Left lung (tissue), 10 donors: ENCODE results near the gene ZBTB22. TPM values are rescaled to one million over a fixed set of nuclear protein-coding genes. Genes with fewer than 3 reads are reported as not detected.

Source experiments
- ATAC-seq: fragments of 200-7000 bp; cut with Tn5 transposase; one replicate; pipeline ENCODE4 v1.9.1; 2020; ENCODE audit warnings: moderate library complexity
- DNase-seq, 4 donors: peaks; one replicate each; pipeline ENCODE4 v3.0.0-alpha.2; 2013 to 2020
- H3K27ac ChIP-seq, 2 donors: fragments of 200-600 bp; sonication (generic) in 1 of 2; one replicate each; pipeline versions ENCODE4 v1.5.0 to v1.8.0; 2020 to 2021
- H3K27me3 ChIP-seq, 2 donors: fragments of 200-600 bp; sonication (generic) in 1 of 2; one replicate each; pipeline versions ENCODE4 v1.5.0 to v1.8.0; 2020 to 2021
- H3K36me3 ChIP-seq, 2 donors: fragments of 200-600 bp; sonication (generic) in 1 of 2; one replicate each; pipeline versions ENCODE4 v1.5.0 to v1.8.0; 2020 to 2021
- H3K4me1 ChIP-seq, 2 donors: fragments of 200-600 bp; one replicate each; pipeline ENCODE4 v1.8.0; 2021
- H3K4me3 ChIP-seq, 2 donors: fragments of 200-600 bp; sonication (generic) in 1 of 2; one replicate each; pipeline versions ENCODE4 v1.5.0 to v1.8.0; 2020 to 2021; ENCODE audit warnings: mild to moderate bottlenecking in 1 of 2
- H3K9me3 ChIP-seq, 2 donors: fragments of 200-600 bp; sonication (generic) in 1 of 2; one replicate each; pipeline versions ENCODE4 v1.5.0 to v1.8.0; 2020 to 2021
- CTCF ChIP-seq, 2 donors: fragments of 200-600 bp; sonication (generic) in 1 of 2; IDR thresholded peaks; one replicate each; pipeline versions ENCODE4 v1.5.0 to v1.8.0; 2021; ENCODE audit warnings: antibody characterized with exemption in 2 of 2
- intact Hi-C, 2 donors: fragments of 100-400 bp; cut with DNase I; formaldehyde crosslinking; loops; one replicate each; pipeline versions ENCODE4 v1.11.2 to v1.14.2; 2022
- polyA plus RNA-seq, 6 donors: library from polyadenylated mRNA; unstranded; fragments of 120-200 nt; gene quantifications; one replicate each; pipeline ENCODE4 v1.2.1, GENCODE V29; 2013; ENCODE audit not compliant: insufficient read length in 6 of 6
- total RNA-seq, 2 donors: library from RNA; stranded (reverse); fragmentation: NEBNext Ultra II Directional; extraction: Animal tissue kit (Norgen Biotek cat#: 25700); gene quantifications; one replicate each; pipeline ENCODE4 v1.2.1, GENCODE V29; 2021
- donor health status: DM: no; HTN: yes; CAD: no.
- donor health status: DM: no; HTN: no; CAD: no.

ZBTB22 gene
- total and polyA plus RNA-seq, 8 donors = 17.3 to 29.3 (median 25.3) TPM

GRCh38 chr6:33298773-33299236, 18.7 kb downstream of the ZBTB22 start, which contains the start of gene RGL2:
Gene RGL2, minus strand, starts transcription at chr6:33298942. Its CDS starts 332 bp downstream, at chr6:33298610.
- Histone ChIP-seq H3K27me3 (no peaks in the 10 kb centered on the region), H3K4me1 (peaks cover 12 to 47% of the 10 kb centered on the region in 2 donors), H3K36me3 (peaks cover 0 to 64% of the 10 kb centered on the region in 2 donors), H3K27ac (peak within 1 kb of the TSS; percentile 97), H3K4me3 (peak within 1 kb of the TSS; percentile 61 to 65), H3K9me3 (no peaks in the 10 kb centered on the region)
- TF ChIP-seq CTCF (IDR thresholded peaks at IDR 0.05) = no peak
- peak; percentile 79 for ATAC-seq
- intact Hi-C loops = no loop called here
- DNase-seq = peak; percentile 74 to 97 (median 87)

GRCh38 chr6:33297956-33298772, 19.4 kb downstream of the ZBTB22 start:
- Histone ChIP-seq H3K27ac (peak overlapping the region; percentile 97), H3K4me3 (peak overlapping the region; percentile 61 to 65), H3K9me3 (no peaks in the 10 kb centered on the region), H3K27me3 (no peaks in the 10 kb centered on the region), H3K36me3 (peaks cover 0 to 64% of the 10 kb centered on the region in 2 donors), H3K4me1 (peaks cover 12 to 47% of the 10 kb centered on the region in 2 donors)
- no peak for TF ChIP-seq CTCF (IDR thresholded peaks at IDR 0.05)
- ATAC-seq = peak; percentile 64
- intact Hi-C loops = no loop called here
- peak; percentile 75 to 86 (median 82) for DNase-seq

GRCh38 chr6:33297406-33297955, 20.1 kb downstream of the ZBTB22 start:
- Histone ChIP-seq H3K27me3 (no peaks in the 10 kb centered on the region), H3K4me3 (peak overlapping the region; percentile 61 to 65), H3K4me1 (peaks cover 12 to 47% of the 10 kb centered on the region in 2 donors), H3K9me3 (no peaks in the 10 kb centered on the region), H3K36me3 (peaks cover 0 to 64% of the 10 kb centered on the region in 2 donors), H3K27ac (peak overlapping the region; percentile 97)
- TF ChIP-seq CTCF (IDR thresholded peaks at IDR 0.05) = no peak
- intact Hi-C loops = no loop called here
- peak; percentile 43 to 86 (median 70) for DNase-seq
- peak; percentile 35 for ATAC-seq

- peaks cover 12 to 47% of the 10 kb centered on the region in 2 donors for H3K4me1 ChIP-seq
- no peak for DNase-seq
- no peaks in the 10 kb centered on the region for H3K27me3 ChIP-seq
- no peaks in the 10 kb centered on the region for H3K9me3 ChIP-seq
- intact Hi-C loops = no loop called here
- H3K4me3 ChIP-seq = peak overlapping the region; percentile 61 to 65
- no peak for ATAC-seq
- TF ChIP-seq CTCF (IDR thresholded peaks at IDR 0.05) = no peak
- peak overlapping the region; percentile 97 for H3K27ac ChIP-seq
- peaks cover 0 to 64% of the 10 kb centered on the region in 2 donors for H3K36me3 ChIP-seq
Measured at GRCh38 chr6:33296797-33297405, 20.6 kb downstream of the ZBTB22 start.
